Measurements from ENCODE around the gene MARS1.
"Not testable (repeated sequence)": the region's sequence is repeated elsewhere in the genome, so short reads cannot be mapped to it uniquely, and the experiment has no call there.

The MARS1 gene

GRCh38 chr12:57495051-57495701, 7.3 kb downstream of the MARS1 start:
- not testable (repeated sequence) for DNase-seq

- DNase-seq, result no peak
Measured at GRCh38 chr12:57496822-57497221, 9.0 kb downstream of the MARS1 start.

GRCh38 chr12:57497223-57498131, 9.6 kb downstream of the MARS1 start:
- no peak for DNase-seq

- DNase-seq, result no peak
Measured at GRCh38 chr12:57498132-57498502, 10.2 kb downstream of the MARS1 start.

- no peak for DNase-seq
Measured at GRCh38 chr12:57498571-57498970, 10.7 kb downstream of the MARS1 start.

- DNase-seq, result no peak
Measured at GRCh38 chr12:57500213-57500612, 12.3 kb downstream of the MARS1 start.

GRCh38 chr12:57502311-57502969, 14.6 kb downstream of the MARS1 start:
- DNase-seq, result not testable (repeated sequence)

GRCh38 chr12:57506541-57506940, 18.7 kb downstream of the MARS1 start:
- not testable (repeated sequence) for DNase-seq

- DNase-seq, result not testable (repeated sequence)
Measured at GRCh38 chr12:57507796-57508195, 19.9 kb downstream of the MARS1 start.

GRCh38 chr12:57511161-57511560, 23.3 kb downstream of the MARS1 start:
- no peak for DNase-seq

- no peak for DNase-seq
Measured at GRCh38 chr12:57511588-57512325, 23.9 kb downstream of the MARS1 start.

GRCh38 chr12:57512665-57513064, 24.8 kb downstream of the MARS1 start:
- no peak for DNase-seq

- no peak for DNase-seq
Measured at GRCh38 chr12:57513266-57513665, 25.4 kb downstream of the MARS1 start.

GRCh38 chr12:57513677-57514076, 25.8 kb downstream of the MARS1 start:
- not testable (repeated sequence) for DNase-seq

- not testable (repeated sequence) for DNase-seq
Measured at GRCh38 chr12:57514246-57514645, 26.4 kb downstream of the MARS1 start.

- DNase-seq, result no peak
Measured at GRCh38 chr12:57514720-57515407, 27.0 kb downstream of the MARS1 start.

GRCh38 chr12:57515408-57515933, 27.6 kb downstream of the MARS1 start:
- no peak for DNase-seq

- DNase-seq, result no peak
Measured at GRCh38 chr12:57515934-57516541, 28.2 kb downstream of the MARS1 start.

GRCh38 chr12:57516617-57517153, 28.8 kb downstream of the MARS1 start:
- DNase-seq, result no peak

GRCh38 chr12:57517187-57517586, 29.3 kb downstream of the MARS1 start:
- DNase-seq, result no peak

GRCh38 chr12:57517718-57518117, 29.9 kb downstream of the MARS1 start:
- not testable (repeated sequence) for DNase-seq

Data from stimulated activated naive CD4-positive, alpha-beta T cell (primary cell).